ENCODE measurements around the gene RELB. TPM values are rescaled to one million over a fixed set of nuclear protein-coding genes. Genes with fewer than 3 reads are reported as not detected.

The RELB gene
- polyA plus RNA-seq, 1 donor from 2014 or later = 1.1 TPM

DNA sequence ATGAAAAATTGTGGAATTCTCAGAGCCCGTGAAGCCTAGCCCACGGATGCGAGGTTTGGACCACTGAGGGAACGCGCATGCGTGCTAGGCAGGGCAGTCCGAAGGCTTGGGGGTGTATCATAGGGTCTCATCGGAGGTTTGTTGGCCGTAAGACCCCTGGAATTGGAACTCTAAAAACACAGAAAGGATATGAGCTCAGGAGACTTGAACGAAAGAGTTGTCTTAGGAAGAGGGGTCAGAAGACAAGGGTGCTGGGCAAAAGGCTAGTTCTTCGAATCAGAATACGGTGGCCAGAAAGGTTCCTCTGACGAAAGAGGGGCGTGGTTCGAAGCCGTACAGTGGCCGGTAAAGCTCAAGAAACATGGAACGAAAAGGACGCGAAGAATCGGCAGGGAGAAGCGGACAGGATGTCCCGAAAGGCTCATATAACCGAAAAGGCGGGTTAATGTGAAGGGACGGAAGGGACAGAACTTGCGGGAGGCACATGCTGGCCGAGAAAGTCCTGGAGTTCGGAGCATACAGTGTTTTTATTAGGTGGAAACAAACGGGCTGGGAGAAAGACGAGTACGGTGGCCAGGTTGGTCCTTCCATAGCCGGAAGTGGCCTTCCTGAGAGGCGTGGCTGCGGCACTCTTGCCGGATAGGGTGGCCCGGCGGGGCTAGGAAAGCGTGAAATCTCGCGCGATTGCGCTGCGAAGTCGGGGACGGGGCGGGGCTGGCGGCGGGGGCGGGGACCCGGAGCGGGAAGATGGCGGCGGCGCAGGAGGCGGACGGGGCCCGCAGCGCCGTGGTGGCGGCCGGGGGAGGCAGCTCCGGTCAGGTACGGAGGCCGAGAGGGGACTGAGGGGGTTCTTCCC is 46.4 kb upstream of the RELB start, which contains the start of gene CLPTM1:
CLPTM1 (plus strand) TSS at position 732 of the 856 bp plus-strand sequence; CDS start at position 748, 16 bp downstream.
- Histone ChIP-seq H4K20me1 (ENCODE audit: insufficient read depth) (no peaks in the 10 kb centered on the region), H3F3A (ENCODE audit: insufficient read depth, low read length, poor library complexity, severe bottlenecking) (peaks cover 3% of the 10 kb centered on the region), H3K27me3 (ENCODE audit: insufficient read depth, low read depth, low read length) (no peaks in the 10 kb centered on the region), H3K36me3 (ENCODE audit: insufficient read depth, low read length) (no peaks in the 10 kb centered on the region), H3K9me2 (ENCODE audit: insufficient read depth, low read length) (no peaks in the 10 kb centered on the region), H3K9me3 (ENCODE audit: low read length) (no peaks in the 10 kb centered on the region), H2AFZ (ENCODE audit: low read depth, low read length) (peak within 1 kb of the TSS; percentile 80), H3K4me2 (ENCODE audit: low read length) (peak within 1 kb of the TSS; percentile 99), H3K4me3 (ENCODE audit: low read length) (peak within 1 kb of the TSS; percentile 99), H3K79me2 (replicated peaks; ENCODE audit: insufficient read depth, low read length) (peaks cover 45% of the 10 kb centered on the region), H3K9ac (ENCODE audit: low read length) (peak within 1 kb of the TSS; percentile 93), H3K27ac (ENCODE audit: low read length) (peak within 1 kb of the TSS; percentile 88)
- TF ChIP-seq EZH2 (IDR thresholded peaks at IDR 0.05; ENCODE audit: borderline replicate concordance, insufficient read depth, low read length, poor library complexity, severe bottlenecking) (no peak), SMC3 (conservative IDR thresholded peaks at IDR 0.05; ENCODE audit: poor library complexity) (no peak), EP300 (conservative IDR thresholded peaks at IDR 0.05; ENCODE audit: poor library complexity, severe bottlenecking) (peak; percentile 80), POLR2AphosphoS5 (IDR thresholded peaks at IDR 0.05) (peak; percentile 96), REST (IDR thresholded peaks at IDR 0.05; ENCODE audit: borderline replicate concordance) (peak; percentile 78), MXI1 (conservative IDR thresholded peaks at IDR 0.05; ENCODE audit: poor library complexity, severe bottlenecking) (peak; percentile 84)
- TF ChIP-seq, protein P1, sequence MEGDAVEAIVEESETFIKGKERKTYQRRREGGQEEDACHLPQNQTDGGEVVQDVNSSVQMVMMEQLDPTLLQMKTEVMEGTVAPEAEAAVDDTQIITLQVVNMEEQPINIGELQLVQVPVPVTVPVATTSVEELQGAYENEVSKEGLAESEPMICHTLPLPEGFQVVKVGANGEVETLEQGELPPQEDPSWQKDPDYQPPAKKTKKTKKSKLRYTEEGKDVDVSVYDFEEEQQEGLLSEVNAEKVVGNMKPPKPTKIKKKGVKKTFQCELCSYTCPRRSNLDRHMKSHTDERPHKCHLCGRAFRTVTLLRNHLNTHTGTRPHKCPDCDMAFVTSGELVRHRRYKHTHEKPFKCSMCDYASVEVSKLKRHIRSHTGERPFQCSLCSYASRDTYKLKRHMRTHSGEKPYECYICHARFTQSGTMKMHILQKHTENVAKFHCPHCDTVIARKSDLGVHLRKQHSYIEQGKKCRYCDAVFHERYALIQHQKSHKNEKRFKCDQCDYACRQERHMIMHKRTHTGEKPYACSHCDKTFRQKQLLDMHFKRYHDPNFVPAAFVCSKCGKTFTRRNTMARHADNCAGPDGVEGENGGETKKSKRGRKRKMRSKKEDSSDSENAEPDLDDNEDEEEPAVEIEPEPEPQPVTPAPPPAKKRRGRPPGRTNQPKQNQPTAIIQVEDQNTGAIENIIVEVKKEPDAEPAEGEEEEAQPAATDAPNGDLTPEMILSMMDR (IDR thresholded peaks at IDR 0.05; ENCODE audit: poor library complexity, severe bottlenecking) = peak; percentile 36

DNA sequence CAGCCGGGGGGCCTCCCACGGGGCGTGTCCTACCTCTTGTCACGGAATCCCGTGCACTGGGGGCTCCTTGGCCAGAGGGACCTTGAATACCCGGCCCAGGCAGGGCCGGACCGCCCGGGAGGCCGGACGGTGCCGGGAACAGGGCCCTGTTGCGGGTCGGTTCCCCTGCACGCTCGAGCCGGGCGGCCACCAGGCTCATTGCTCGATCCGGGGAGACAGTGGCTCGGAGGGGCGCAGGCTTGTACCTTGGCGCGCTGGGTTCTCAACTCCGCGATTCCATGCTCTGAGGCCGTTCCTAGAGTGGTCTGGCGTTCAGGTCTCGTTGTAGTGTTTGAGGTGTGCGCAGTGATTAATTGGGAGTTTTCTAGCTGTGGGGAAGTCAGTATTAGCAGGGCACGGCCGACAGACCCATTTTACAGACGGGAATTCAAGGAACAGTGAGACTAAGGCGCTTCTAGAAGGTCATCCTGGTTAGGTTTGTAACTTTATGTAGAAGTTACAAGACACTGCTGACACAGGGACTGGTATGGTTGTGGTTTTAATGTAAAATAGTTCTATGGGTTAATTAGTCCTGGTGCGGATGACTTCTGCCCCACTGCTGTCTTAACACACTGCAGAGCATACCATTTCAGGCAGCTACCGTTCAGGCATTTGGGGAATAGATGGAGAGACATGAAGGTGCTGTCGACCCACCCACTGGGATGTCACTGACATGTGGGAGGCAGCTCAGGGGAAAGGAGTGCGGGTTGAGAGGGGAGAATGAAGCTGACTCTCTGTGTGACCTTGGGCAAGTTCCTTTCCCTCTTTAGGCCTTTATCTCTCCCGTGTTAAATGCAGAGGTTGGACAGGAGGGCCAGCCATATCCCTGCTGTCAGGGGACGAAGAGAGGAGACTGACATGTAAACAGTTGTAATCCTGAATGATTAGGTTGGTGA is 45.5 kb upstream of the RELB start:
- peak overlapping the region; percentile 80 for H2AFZ ChIP-seq (ENCODE audit: low read depth, low read length)
- H3K27me3 ChIP-seq (ENCODE audit: insufficient read depth, low read depth, low read length) = no peaks in the 10 kb centered on the region
- peaks cover 3% of the 10 kb centered on the region for H3F3A ChIP-seq (ENCODE audit: insufficient read depth, low read length, poor library complexity, severe bottlenecking)
- peaks cover 53% of the 10 kb centered on the region for H3K79me2 ChIP-seq (replicated peaks; ENCODE audit: insufficient read depth, low read length)
- H3K9me2 ChIP-seq (ENCODE audit: insufficient read depth, low read length) = no peaks in the 10 kb centered on the region
- H3K9ac ChIP-seq (ENCODE audit: low read length) = peak overlapping the region; percentile 93
- H3K27ac ChIP-seq (ENCODE audit: low read length) = peak overlapping the region; percentile 88
- no peaks in the 10 kb centered on the region for H3K36me3 ChIP-seq (ENCODE audit: insufficient read depth, low read length)
- TF ChIP-seq TAF1 (IDR thresholded peaks at IDR 0.05; ENCODE audit: low read depth) (no peak), POLR2AphosphoS5 (IDR thresholded peaks at IDR 0.05) (no peak), EP300 (conservative IDR thresholded peaks at IDR 0.05; ENCODE audit: poor library complexity, severe bottlenecking) (no peak), EZH2 (IDR thresholded peaks at IDR 0.05; ENCODE audit: borderline replicate concordance, insufficient read depth, low read length, poor library complexity, severe bottlenecking) (no peak), MXI1 (conservative IDR thresholded peaks at IDR 0.05; ENCODE audit: poor library complexity, severe bottlenecking) (no peak), REST (IDR thresholded peaks at IDR 0.05; ENCODE audit: borderline replicate concordance) (no peak), SMC3 (conservative IDR thresholded peaks at IDR 0.05; ENCODE audit: poor library complexity) (no peak), RAD21 (conservative IDR thresholded peaks at IDR 0.05) (no peak)
- TF ChIP-seq, protein P1 (IDR thresholded peaks at IDR 0.05; ENCODE audit: poor library complexity, severe bottlenecking) = no peak
- H4K20me1 ChIP-seq (ENCODE audit: insufficient read depth) = no peaks in the 10 kb centered on the region
- H3K4me3 ChIP-seq (ENCODE audit: low read length) = peak overlapping the region; percentile 99
- no peaks in the 10 kb centered on the region for H3K9me3 ChIP-seq (ENCODE audit: low read length)
- H3K4me2 ChIP-seq (ENCODE audit: low read length) = peak overlapping the region; percentile 99

Measured in neural cell (in vitro differentiated cells).